GM12878 (cell line): ENCODE measurements around the gene MFAP2. TPM values are rescaled to one million over a fixed set of nuclear protein-coding genes. Genes with fewer than 3 reads are reported as not detected.
"Not testable (repeated sequence)": the region's sequence is repeated elsewhere in the genome, so short reads cannot be mapped to it uniquely, and the experiment has no call there.

Experiments
- ATAC-seq: fragments of 200-7000 bp; cut with Tn5 transposase; 3 replicates; pipeline ENCODE4 v1.9.1; 2020; ENCODE audit warnings: mild to moderate bottlenecking, moderate library complexity
- BruUV-seq: library from RNA; stranded (reverse); fragments of 400-500 nt; replicated peaks from 2 replicates; lab custom pipeline; 2021; lab: Mats Ljungman, UMichigan
- CTCF ChIA-PET: fragments of 300-600 bp; sonication (Branson Sonifier 250); formaldehyde crosslinking; extraction: SDS; loops from one replicate; lab custom pipeline; 2021; ENCODE audit warnings: inconsistent platforms; lab: Yijun Ruan, JAX
- POLR2A ChIA-PET: fragments of 350-600 bp; formaldehyde crosslinking; extraction: SDS; loops from one replicate; lab custom pipeline; 2021; ENCODE audit warnings: inconsistent platforms; lab: Charles Lee
- RAD21 ChIA-PET: fragments of 300-600 bp; sonication (Branson Sonifier 250); formaldehyde crosslinking; loops from one replicate; lab custom pipeline; 2023; ENCODE audit warnings: antibody characterized with exemption; ENCODE audit not compliant: unreplicated experiment; lab: Charles Lee
- SMC1A ChIA-PET: fragments of 300-600 bp; sonication (Branson Sonifier 250); formaldehyde crosslinking; loops from one replicate; lab custom pipeline; 2023; ENCODE audit not compliant: unreplicated experiment, uncharacterized antibody; lab: Charles Lee
- DNase-seq: peaks from one replicate; pipeline ENCODE4 v3.0.0-alpha.2; 2011; ENCODE audit warnings: low read depth, low spot score
- FAIRE-seq: peaks from 3 replicates; lab custom pipeline; 2011; peaks lifted over from hg19 to GRCh38; lab: Jason Lieb, UNC
- H2AFZ ChIP-seq: 2 replicates; pipeline ENCODE4 v1.6.0; 2011; ENCODE audit warnings: low read depth, low read length, control low read depth; ENCODE audit not compliant: control insufficient read depth
- H3K27ac ChIP-seq: 2 replicates; pipeline ENCODE4 v1.5.1; 2011; ENCODE audit warnings: control low read depth; ENCODE audit not compliant: control insufficient read depth, insufficient read depth
- H3K27me3 ChIP-seq, 2 experiments: replicated peaks in 1 of 2; 2 replicates each; pipeline versions ENCODE4 v1.6.0 to v1.6.1; 2011; ENCODE audit warnings: low read length in 1 of 2; ENCODE audit not compliant: control insufficient read depth in 2 of 2, insufficient read depth in 2 of 2
- H3K36me3 ChIP-seq, 2 experiments: 2 replicates each; pipeline ENCODE4 v1.5.1; 2011; ENCODE audit warnings: low read length in 1 of 2; ENCODE audit not compliant: control insufficient read depth in 2 of 2, insufficient read depth in 2 of 2
- H3K4me1 ChIP-seq: 2 replicates; pipeline ENCODE4 v1.6.1; 2011; ENCODE audit warnings: mild to moderate bottlenecking, low read length, moderate library complexity, mixed read lengths; ENCODE audit not compliant: control insufficient read depth, insufficient read depth
- H3K4me2 ChIP-seq: 2 replicates; pipeline ENCODE4 v1.6.0; 2011; ENCODE audit warnings: control low read depth; ENCODE audit not compliant: control insufficient read depth, insufficient read depth
- H3K4me3 ChIP-seq: fragments of 200-600 bp; sonication (generic); 2 replicates; pipeline ENCODE4 v1.5.1; 2016
- H3K79me2 ChIP-seq: 2 replicates; pipeline ENCODE4 v1.6.0; 2011; ENCODE audit warnings: low read length; ENCODE audit not compliant: control insufficient read depth, insufficient read depth
- H3K9ac ChIP-seq: 2 replicates; pipeline ENCODE4 v1.8.0; 2011; ENCODE audit warnings: low read length, control low read depth, mixed read lengths; ENCODE audit not compliant: control insufficient read depth, insufficient read depth
- H3K9me3 ChIP-seq: replicated peaks from 3 replicates; pipeline ENCODE4 v1.5.1; 2011; ENCODE audit warnings: mild to moderate bottlenecking, low read length; ENCODE audit not compliant: control insufficient read depth, insufficient read depth
- H4K20me1 ChIP-seq: 2 replicates; pipeline ENCODE4 v1.6.0; 2011; ENCODE audit not compliant: control insufficient read depth, insufficient read depth
- WGBS: methylation state at CpG from one replicate; pipeline ENCODE4 v1.1.6; 2016; ENCODE audit warnings: low lambda C conversion rate; ENCODE audit not compliant: insufficient replicate concordance, insufficient coverage; ENCODE audit errors: missing lambda C conversion rate; 5-methylcytosine and 5-hydroxymethylcytosine counted together
- in situ Hi-C: fragments of 300-500 bp; cut with MboI; formaldehyde crosslinking; loops from 9 replicates; pipeline ENCODE4 v1.14.3; 2018; ENCODE audit warnings: mixed read lengths
- intact Hi-C: fragments of 100-400 bp; cut with micrococcal nuclease; formaldehyde crosslinking; loops from one replicate; pipeline ENCODE4 v1.14.2; 2022; ENCODE audit not compliant: unreplicated experiment
- polyA plus RNA-seq, 11 experiments: library from polyadenylated mRNA; depleted of rRNA in 4 of 11; unstranded in 6 of 11; stranded (reverse) in 5 of 11; fragments of >200 nt; fragmentation: Nextera tagmentation in 4 of 11; fragmentation: Illumina TruSeq in 1 of 11; extraction: Ambion mirVana in 4 of 11; extraction: Trizol in 1 of 11; gene quantifications; 1 replicate in 1 of 11; 2 replicates in 10 of 11; pipeline versions ENCODE4 v1.2.1 to v1.2.3, GENCODE V29; 2011 to 2016; ENCODE audit warnings: inconsistent platforms in 2 of 11, missing spikeins in 2 of 11, low read depth in 1 of 11
- total RNA-seq, 4 experiments: library from RNA; depleted of rRNA in 3 of 4; stranded (reverse); fragments of >200 nt in 3 of 4; fragmentation: Illumina TruSeq in 1 of 4; extraction: Trizol in 1 of 4; gene quantifications; 2 replicates each; pipeline versions ENCODE4 v1.2.1 to v1.2.3, GENCODE V29; 2013 to 2021

Gene MFAP2
- total and polyA plus RNA-seq, 10 of the 15 experiments (the other 5 are each of a cell fraction or from before 2014, with no cell fraction given), result 0.16 TPM; not detected in 9

- H2AFZ ChIP-seq, DNase-seq, POLR2A ChIA-PET, CTCF ChIA-PET, RAD21 ChIA-PET, FAIRE-seq, H3K27me3 ChIP-seq, BruUV-seq, H3K4me2 ChIP-seq, H3K27ac ChIP-seq, H3K4me1 ChIP-seq, H3K9me3 ChIP-seq, H3K9ac ChIP-seq, H3K79me2 ChIP-seq, intact Hi-C loops, H3K4me3 ChIP-seq, in situ Hi-C loops, H4K20me1 ChIP-seq, ATAC-seq, H3K36me3 ChIP-seq, SMC1A ChIA-PET: not testable (repeated sequence)
- WGBS, result 59% methylated on average over 18 of the region's 18 CpGs
These were observed 49.0 kb downstream of the MFAP2 start for GRCh38 chr1:16931206-16931934.

GRCh38 chr1:16929146-16930041 lies 51.0 kb downstream of the MFAP2 start:
- H3K27me3 ChIP-seq, intact Hi-C loops, H3K79me2 ChIP-seq, BruUV-seq, H3K4me2 ChIP-seq, H3K9me3 ChIP-seq, DNase-seq, H3K9ac ChIP-seq, H3K36me3 ChIP-seq, POLR2A ChIA-PET, in situ Hi-C loops, H3K4me3 ChIP-seq, H3K27ac ChIP-seq, H2AFZ ChIP-seq, FAIRE-seq, H3K4me1 ChIP-seq, H4K20me1 ChIP-seq, ATAC-seq, RAD21 ChIA-PET, CTCF ChIA-PET: not testable (repeated sequence)
- WGBS, result 57% methylated on average over 24 of the region's 24 CpGs
- SMC1A ChIA-PET, result interaction anchor here (0.6 kb wide), 1 partner anchor 308 kb away, joined by 3 read pairs; no protein-coding TSS in a partner anchor
